ENCODE results near the gene OR1J4. TPM values are rescaled to one million over a fixed set of nuclear protein-coding genes. Genes with fewer than 3 reads are reported as not detected.

OR1J4 gene
- total RNA-seq, 1 donor, result 0.45 TPM

GRCh38 chr9:122562134-122562760, 43.3 kb downstream of the OR1J4 start:
- TF ChIP-seq, protein P1, sequence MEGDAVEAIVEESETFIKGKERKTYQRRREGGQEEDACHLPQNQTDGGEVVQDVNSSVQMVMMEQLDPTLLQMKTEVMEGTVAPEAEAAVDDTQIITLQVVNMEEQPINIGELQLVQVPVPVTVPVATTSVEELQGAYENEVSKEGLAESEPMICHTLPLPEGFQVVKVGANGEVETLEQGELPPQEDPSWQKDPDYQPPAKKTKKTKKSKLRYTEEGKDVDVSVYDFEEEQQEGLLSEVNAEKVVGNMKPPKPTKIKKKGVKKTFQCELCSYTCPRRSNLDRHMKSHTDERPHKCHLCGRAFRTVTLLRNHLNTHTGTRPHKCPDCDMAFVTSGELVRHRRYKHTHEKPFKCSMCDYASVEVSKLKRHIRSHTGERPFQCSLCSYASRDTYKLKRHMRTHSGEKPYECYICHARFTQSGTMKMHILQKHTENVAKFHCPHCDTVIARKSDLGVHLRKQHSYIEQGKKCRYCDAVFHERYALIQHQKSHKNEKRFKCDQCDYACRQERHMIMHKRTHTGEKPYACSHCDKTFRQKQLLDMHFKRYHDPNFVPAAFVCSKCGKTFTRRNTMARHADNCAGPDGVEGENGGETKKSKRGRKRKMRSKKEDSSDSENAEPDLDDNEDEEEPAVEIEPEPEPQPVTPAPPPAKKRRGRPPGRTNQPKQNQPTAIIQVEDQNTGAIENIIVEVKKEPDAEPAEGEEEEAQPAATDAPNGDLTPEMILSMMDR (IDR thresholded peaks at IDR 0.05; ENCODE audit: insufficient read depth, low read length), result no peak
- DNase-seq (ENCODE audit: low read depth), result no peak
- H3K4me3 ChIP-seq (ENCODE audit: low read depth, low read length), result no peak overlapping the region

DNA sequence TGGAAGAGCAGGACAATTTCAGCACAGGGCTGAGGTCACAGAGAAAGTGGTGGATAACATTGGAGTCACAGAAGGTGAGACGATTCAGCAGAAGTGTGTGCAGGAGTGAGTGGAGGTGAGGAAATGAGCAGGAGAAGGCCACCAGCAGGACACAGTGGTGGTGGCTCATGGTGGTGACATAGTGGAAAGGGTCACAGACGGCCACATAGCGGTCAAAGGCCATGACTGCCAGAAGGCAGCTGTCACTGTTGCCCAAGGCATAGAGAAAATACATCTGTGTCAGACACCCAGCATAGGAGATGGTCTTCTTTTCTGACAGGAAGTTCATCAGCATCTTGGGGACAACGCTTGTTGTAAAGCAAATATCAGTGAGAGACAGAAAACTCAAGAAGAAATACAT, 49.0 kb downstream of the OR1J4 start:
- DNase-seq (ENCODE audit: low read depth), result no peak
- H3K4me3 ChIP-seq (ENCODE audit: low read depth, low read length), result no peak overlapping the region
- TF ChIP-seq, protein P1 (IDR thresholded peaks at IDR 0.05; ENCODE audit: insufficient read depth, low read length), result no peak

Other genes starting within 250 kb of the OR1J4 start
- 6.3 and 173 TPM in 2 replicates for gene PTGS1, start 148.1 kb upstream of the OR1J4 start, total RNA-seq (ENCODE audit: low replicate concordance)
- gene OR1J1, start 41.2 kb upstream of the OR1J4 start, total RNA-seq (ENCODE audit: low replicate concordance), result not detected in 2 replicates
- gene OR1J2, start 8.3 kb upstream of the OR1J4 start, total RNA-seq (ENCODE audit: low replicate concordance), result 1.6 TPM in 1 of 2 replicates, not detected in the other
- gene OR1N1, start 8.2 kb downstream of the OR1J4 start, total RNA-seq (ENCODE audit: low replicate concordance), result not detected in 2 replicates
- gene OR1N2, start 34.0 kb downstream of the OR1J4 start, total RNA-seq (ENCODE audit: low replicate concordance), result 1.2 TPM in 1 of 2 replicates, not detected in the other
- gene OR1L8, start 64.2 kb downstream of the OR1J4 start, total RNA-seq (ENCODE audit: low replicate concordance), result 0.08 TPM in 1 of 2 replicates, not detected in the other
- gene OR1Q1, start 95.6 kb downstream of the OR1J4 start, total RNA-seq (ENCODE audit: low replicate concordance), result 0.81 TPM in 1 of 2 replicates, not detected in the other
- not detected in 2 replicates for gene OR1B1, start 138.5 kb downstream of the OR1J4 start, total RNA-seq (ENCODE audit: low replicate concordance)
- gene OR1L1, start 142.6 kb downstream of the OR1J4 start, total RNA-seq (ENCODE audit: low replicate concordance), result not detected in 2 replicates
- gene OR1L3, start 156.0 kb downstream of the OR1J4 start, total RNA-seq (ENCODE audit: low replicate concordance), result not detected in 2 replicates
- not detected in 2 replicates for gene OR1L4, start 204.8 kb downstream of the OR1J4 start, total RNA-seq (ENCODE audit: low replicate concordance)
- gene OR1L6, start 223.2 kb downstream of the OR1J4 start, total RNA-seq (ENCODE audit: low replicate concordance), result not detected in 2 replicates

All from fibroblast of the aortic adventitia (primary cell).